Left ventricle myocardium superior (tissue), 1 donor: ENCODE data around the gene SLC13A3. TPM values are rescaled to one million over a fixed set of nuclear protein-coding genes. Genes with fewer than 3 reads are reported as not detected.
A peak's percentile ranks its signal among the peaks of the same experiment; 100 is the strongest.

Experiments used
- ATAC-seq: fragments of 200-7000 bp; cut with Tn5 transposase; one replicate; pipeline ENCODE4 v1.9.1; 2020; ENCODE audit warnings: mild to moderate bottlenecking, moderate library complexity
- DNase-seq: peaks from one replicate; pipeline ENCODE4 v3.0.0-alpha.2; 2020
- intact Hi-C: fragments of 100-400 bp; cut with micrococcal nuclease; formaldehyde crosslinking; loops from one replicate; pipeline ENCODE4 v1.11.0; 2022
- total RNA-seq: library from RNA; stranded (reverse); fragmentation: NEBNext Ultra II Directional; extraction: Animal tissue kit (Norgen Biotek cat#: 25700); gene quantifications from one replicate; pipeline ENCODE4 v1.2.1, GENCODE V29; 2021
- donor health status: DM: no; HTN: yes; CAD: no; lungs with severe emphysema.

Gene SLC13A3
- total RNA-seq, 1 donor from 2014 or later: 0.12 TPM

DNA sequence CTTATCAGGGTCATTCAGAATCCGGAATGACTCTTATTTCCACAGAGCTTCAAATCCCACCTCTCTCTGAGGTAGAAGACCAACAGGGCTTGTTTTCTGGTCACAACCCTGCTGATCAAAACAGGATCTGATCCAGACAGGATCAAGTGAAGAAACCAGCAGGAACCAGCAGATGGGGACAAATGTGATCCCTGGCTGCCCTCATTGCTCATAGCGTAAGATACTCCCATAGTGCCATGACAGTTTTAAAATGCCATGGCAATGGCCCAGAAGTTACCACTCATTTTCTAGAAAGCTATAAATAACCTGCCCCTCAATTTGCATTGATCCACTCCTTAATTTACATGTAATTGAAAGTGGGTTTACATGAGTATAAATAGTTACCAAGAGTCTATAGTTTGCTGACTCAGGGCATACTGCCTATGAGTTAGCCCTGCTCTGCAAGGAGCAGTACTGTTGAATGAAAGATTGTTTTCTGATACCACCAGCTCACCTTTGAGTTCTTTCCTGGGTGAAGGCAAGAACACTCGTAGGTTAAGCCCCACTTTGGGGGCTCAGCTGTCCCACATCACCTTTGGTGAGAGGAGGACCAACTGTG is 131.7 kb downstream of the SLC13A3 start:
- intact Hi-C loops: no loop called here
- DNase-seq: no peak
- ATAC-seq: no peak

DNA sequence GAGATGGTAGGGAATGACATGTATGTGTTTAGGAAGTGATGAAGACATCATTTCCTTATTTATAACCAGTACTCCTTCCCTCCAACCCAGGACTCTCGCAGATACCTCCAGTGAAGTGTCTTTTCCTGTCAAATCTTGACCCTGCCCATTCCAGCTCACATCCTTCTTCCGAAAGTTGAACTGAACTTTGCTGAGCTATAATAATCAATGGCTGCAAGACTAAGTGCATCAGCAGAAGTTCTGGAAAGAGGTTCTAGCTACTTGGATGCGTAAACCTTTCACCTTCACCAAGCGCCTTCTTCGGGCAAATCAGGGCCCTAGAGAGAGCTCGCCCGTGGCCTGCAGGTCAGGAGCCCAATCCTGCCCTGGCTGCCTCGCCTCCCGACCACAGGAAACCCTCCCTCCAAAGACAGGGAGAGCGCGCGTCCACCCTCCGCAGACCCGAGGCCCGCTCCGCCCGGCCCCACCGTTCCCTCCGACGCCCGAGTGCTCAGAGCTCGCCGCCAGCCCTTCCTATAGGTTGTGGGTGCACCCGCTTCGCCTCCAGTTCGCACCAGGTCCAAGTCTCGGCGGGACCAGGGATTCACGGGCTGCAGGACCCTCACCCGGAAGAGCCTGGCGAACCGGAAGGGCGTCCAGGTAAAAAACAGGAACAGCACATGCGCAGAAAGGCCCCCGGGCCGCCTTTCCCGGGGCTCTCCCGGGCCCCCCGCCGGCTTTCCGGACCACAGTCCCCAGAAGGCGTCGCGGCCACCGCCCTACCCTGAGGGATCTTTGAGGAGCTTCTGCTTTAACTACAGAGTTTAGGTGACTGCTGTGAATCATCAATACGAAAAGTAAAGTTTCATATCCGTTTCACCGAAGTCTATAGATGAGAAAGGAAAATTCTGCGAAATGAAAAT is 138.1 kb downstream of the SLC13A3 start, which contains the start of gene ZNF334:
ZNF334 (minus strand) TSS at position 617 of the 902 bp plus-strand sequence. CDS start 1,457 bp downstream, outside the sequence.
- intact Hi-C loops: no loop called here
- ATAC-seq (peak; percentile 98), DNase-seq (peak; percentile 86)

- no peak for DNase-seq
- intact Hi-C loops: no loop called here
Measured at GRCh38 chr20:46509523-46509922, 141.7 kb downstream of the SLC13A3 start.

More at GRCh38 chr20:46509523-46509922, 141.7 kb downstream of the SLC13A3 start:
- no peak for ATAC-seq

Other genes starting within 250 kb of the SLC13A3 start
- 37.1 TPM for gene ELMO2, start 244.8 kb downstream of the SLC13A3 start, total RNA-seq
- 0.52 TPM for gene ZNF334, start 137.9 kb downstream of the SLC13A3 start, total RNA-seq
- not detected for gene OCSTAMP, start 100.8 kb downstream of the SLC13A3 start, total RNA-seq
- 6.1 TPM for gene TP53RK, start 38.0 kb upstream of the SLC13A3 start, total RNA-seq
- gene SLC2A10, start 58.2 kb upstream of the SLC13A3 start, total RNA-seq: 1.9 TPM
- 1.4 TPM for gene EYA2, start 243.4 kb upstream of the SLC13A3 start, total RNA-seq